ENCODE data around the gene SAPCD1.

DNA sequence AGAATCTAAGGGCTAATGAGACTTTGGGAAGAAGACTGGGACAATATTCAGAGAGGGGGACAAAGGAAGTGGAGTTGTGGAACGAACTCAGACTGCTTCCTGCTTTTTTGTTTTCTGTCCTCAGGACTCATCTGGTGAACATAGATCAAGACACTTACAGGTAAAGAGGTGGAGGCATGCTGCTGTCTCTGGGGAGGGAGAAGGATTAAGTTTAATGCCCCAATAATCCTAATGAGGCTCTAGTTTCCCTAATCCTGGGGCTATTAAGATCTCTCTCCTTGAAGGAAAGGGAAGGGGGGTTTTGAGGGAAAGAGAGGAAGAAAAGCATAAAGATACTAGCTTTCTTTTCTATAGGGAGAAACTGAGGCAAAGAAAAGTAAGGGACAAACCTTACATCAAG, 18.0 kb upstream of the SAPCD1 start:
- TF ChIP-seq, protein P1, sequence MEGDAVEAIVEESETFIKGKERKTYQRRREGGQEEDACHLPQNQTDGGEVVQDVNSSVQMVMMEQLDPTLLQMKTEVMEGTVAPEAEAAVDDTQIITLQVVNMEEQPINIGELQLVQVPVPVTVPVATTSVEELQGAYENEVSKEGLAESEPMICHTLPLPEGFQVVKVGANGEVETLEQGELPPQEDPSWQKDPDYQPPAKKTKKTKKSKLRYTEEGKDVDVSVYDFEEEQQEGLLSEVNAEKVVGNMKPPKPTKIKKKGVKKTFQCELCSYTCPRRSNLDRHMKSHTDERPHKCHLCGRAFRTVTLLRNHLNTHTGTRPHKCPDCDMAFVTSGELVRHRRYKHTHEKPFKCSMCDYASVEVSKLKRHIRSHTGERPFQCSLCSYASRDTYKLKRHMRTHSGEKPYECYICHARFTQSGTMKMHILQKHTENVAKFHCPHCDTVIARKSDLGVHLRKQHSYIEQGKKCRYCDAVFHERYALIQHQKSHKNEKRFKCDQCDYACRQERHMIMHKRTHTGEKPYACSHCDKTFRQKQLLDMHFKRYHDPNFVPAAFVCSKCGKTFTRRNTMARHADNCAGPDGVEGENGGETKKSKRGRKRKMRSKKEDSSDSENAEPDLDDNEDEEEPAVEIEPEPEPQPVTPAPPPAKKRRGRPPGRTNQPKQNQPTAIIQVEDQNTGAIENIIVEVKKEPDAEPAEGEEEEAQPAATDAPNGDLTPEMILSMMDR (IDR thresholded peaks at IDR 0.05): no peak
- TF ChIP-seq POLR2AphosphoS5 (IDR thresholded peaks at IDR 0.05): no peak
- no peak for TF ChIP-seq POLR2A (IDR thresholded peaks at IDR 0.05)
